ENCODE measurements around the gene FAM20C. TPM values are rescaled to one million over a fixed set of nuclear protein-coding genes. Genes with fewer than 3 reads are reported as not detected.

Gene FAM20C
- total RNA-seq, 1 donor from 2014 or later: 29.7 TPM

- no peak for DNase-seq
Observed at GRCh38 chr7:208816-209215, 16.4 kb downstream of the FAM20C start.

- DNase-seq: no peak
Observed at GRCh38 chr7:209416-209815, 17.0 kb downstream of the FAM20C start.

GRCh38 chr7:209906-210305, 17.5 kb downstream of the FAM20C start:
- DNase-seq: no peak

- DNase-seq: no peak
Observed at GRCh38 chr7:210401-210925, 18.1 kb downstream of the FAM20C start.

GRCh38 chr7:211033-211714, 18.8 kb downstream of the FAM20C start:
- DNase-seq: no peak

- no peak for DNase-seq
Observed at GRCh38 chr7:211715-212058, 19.3 kb downstream of the FAM20C start.

- no peak for DNase-seq
Observed at GRCh38 chr7:212754-213153, 20.4 kb downstream of the FAM20C start.

GRCh38 chr7:213324-213993, 21.1 kb downstream of the FAM20C start:
- no peak for DNase-seq

GRCh38 chr7:214410-215212, 22.2 kb downstream of the FAM20C start:
- no peak for DNase-seq

GRCh38 chr7:216360-217300, 24.3 kb downstream of the FAM20C start:
- DNase-seq: peak; percentile 94

GRCh38 chr7:217781-218180, 25.4 kb downstream of the FAM20C start:
- DNase-seq: no peak

GRCh38 chr7:218316-218715, 25.9 kb downstream of the FAM20C start:
- DNase-seq: no peak

GRCh38 chr7:218896-219580, 26.7 kb downstream of the FAM20C start:
- no peak for DNase-seq

- peak; percentile 43 for DNase-seq
Observed at GRCh38 chr7:219581-220150, 27.3 kb downstream of the FAM20C start.

GRCh38 chr7:220151-220841, 27.9 kb downstream of the FAM20C start:
- peak; percentile 40 for DNase-seq

- no peak for DNase-seq
Observed at GRCh38 chr7:221978-222715, 29.8 kb downstream of the FAM20C start.

- DNase-seq: no peak
Observed at GRCh38 chr7:222716-223041, 30.3 kb downstream of the FAM20C start.

GRCh38 chr7:223118-223800, 30.9 kb downstream of the FAM20C start:
- DNase-seq: no peak

GRCh38 chr7:223861-224260, 31.5 kb downstream of the FAM20C start:
- DNase-seq: no peak
